ENCODE data around the gene GABRG3.

DNA sequence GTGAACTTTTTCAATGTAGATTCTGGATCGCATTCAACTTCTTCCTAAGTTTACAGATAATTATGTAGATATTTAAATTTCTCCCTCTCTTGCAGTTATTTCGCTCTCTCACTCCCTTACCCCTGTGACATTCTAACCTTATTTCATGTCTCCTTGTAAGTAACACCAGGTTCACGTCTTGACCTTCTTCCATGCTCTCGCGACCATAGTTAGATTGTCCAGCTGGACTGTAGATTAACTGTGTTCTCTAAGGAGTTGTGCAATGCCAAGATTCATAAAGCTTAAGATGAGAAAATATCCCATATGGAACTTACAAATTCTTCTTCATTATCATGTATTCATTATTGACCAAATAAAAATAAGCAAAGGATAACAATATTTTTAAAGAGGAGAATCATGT lies 430.5 kb downstream of the GABRG3 start:
- TF ChIP-seq GATA2 (IDR thresholded peaks at IDR 0.05; ENCODE audit: insufficient read depth, insufficient read length, low read depth, low read length): no peak
- TF ChIP-seq POLR2A (IDR thresholded peaks at IDR 0.05; ENCODE audit: low read depth, low read length): no peak
- TF ChIP-seq, protein P1, sequence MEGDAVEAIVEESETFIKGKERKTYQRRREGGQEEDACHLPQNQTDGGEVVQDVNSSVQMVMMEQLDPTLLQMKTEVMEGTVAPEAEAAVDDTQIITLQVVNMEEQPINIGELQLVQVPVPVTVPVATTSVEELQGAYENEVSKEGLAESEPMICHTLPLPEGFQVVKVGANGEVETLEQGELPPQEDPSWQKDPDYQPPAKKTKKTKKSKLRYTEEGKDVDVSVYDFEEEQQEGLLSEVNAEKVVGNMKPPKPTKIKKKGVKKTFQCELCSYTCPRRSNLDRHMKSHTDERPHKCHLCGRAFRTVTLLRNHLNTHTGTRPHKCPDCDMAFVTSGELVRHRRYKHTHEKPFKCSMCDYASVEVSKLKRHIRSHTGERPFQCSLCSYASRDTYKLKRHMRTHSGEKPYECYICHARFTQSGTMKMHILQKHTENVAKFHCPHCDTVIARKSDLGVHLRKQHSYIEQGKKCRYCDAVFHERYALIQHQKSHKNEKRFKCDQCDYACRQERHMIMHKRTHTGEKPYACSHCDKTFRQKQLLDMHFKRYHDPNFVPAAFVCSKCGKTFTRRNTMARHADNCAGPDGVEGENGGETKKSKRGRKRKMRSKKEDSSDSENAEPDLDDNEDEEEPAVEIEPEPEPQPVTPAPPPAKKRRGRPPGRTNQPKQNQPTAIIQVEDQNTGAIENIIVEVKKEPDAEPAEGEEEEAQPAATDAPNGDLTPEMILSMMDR (IDR thresholded peaks at IDR 0.05; ENCODE audit: extremely low read depth in 1 of 2, insufficient read depth in 1 of 2, low read depth in 1 of 2, low read length in 2 of 2): no peak
- TF ChIP-seq, protein P2, sequence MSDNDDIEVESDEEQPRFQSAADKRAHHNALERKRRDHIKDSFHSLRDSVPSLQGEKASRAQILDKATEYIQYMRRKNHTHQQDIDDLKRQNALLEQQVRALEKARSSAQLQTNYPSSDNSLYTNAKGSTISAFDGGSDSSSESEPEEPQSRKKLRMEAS (IDR thresholded peaks at IDR 0.05; ENCODE audit: insufficient read depth, insufficient read length): no peak

All from endothelial cell of umbilical vein (primary cell).